Keratinocyte (primary cell): ENCODE results near the gene ETV1.

Experiments
- CTCF ChIP-seq, 3 experiments: IDR thresholded peaks in 1 of 3; conservative IDR thresholded peaks in 1 of 3; optimal IDR thresholded peaks in 1 of 3; 2 replicates in 2 of 3; 3 replicates in 1 of 3; pipeline versions ENCODE3 to v1.5.1; 2011; ENCODE audit warnings: low read length in 3 of 3, mild to moderate bottlenecking in 3 of 3, moderate library complexity in 2 of 3, control low read depth in 1 of 3, inconsistent platforms in 1 of 3; ENCODE audit not compliant: insufficient read depth in 2 of 3; ENCODE audit errors: extremely low read depth in 1 of 3
- EZH2 ChIP-seq: IDR thresholded peaks from one replicate; pipeline ENCODE4 v1.6.1; 2012; ENCODE audit warnings: inconsistent platforms, mild to moderate bottlenecking, low read length, moderate library complexity

DNA sequence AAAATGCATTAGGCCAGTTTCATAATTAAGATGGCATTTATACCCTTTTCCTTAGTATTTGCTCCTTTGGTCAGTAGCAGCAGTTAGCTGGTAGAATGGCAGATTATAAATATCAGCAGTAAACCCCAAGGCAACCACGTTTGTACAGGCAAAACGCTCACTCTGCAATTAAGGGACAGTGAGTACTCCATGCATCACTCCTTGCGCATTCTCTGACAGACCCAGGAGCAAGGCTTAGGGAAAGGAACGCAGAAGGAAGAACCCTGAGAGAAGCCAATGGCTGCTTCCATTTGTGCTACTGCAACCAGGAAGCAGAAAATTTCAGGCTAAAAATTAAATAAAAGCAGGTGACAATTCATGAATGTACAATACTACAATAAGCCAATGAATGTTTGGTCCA is 12.9 kb downstream of the ETV1 start:
- TF ChIP-seq CTCF (optimal IDR thresholded peaks at IDR 0.05 in 1 of 3, IDR thresholded peaks at IDR 0.05 in 1 of 3, conservative IDR thresholded peaks at IDR 0.05 in 1 of 3; ENCODE audit: extremely low read depth in 1 of 3, insufficient read depth in 2 of 3, low read length in 3 of 3) (no peak), EZH2 (no peak)
